ENCODE measurements around the gene ZSWIM8.
"Not testable (repeated sequence)": the region's sequence is repeated elsewhere in the genome, so short reads cannot be mapped to it uniquely, and the experiment has no call there.

Gene ZSWIM8

GRCh38 chr10:73795491-73795890 is 10.1 kb downstream of the ZSWIM8 start:
- in situ Hi-C loops (cut with MboI; ENCODE audit: low sequenced_read_pairs), result not testable (repeated sequence)

GRCh38 chr10:73796035-73796434 is 10.6 kb downstream of the ZSWIM8 start:
- in situ Hi-C loops (cut with MboI; ENCODE audit: low sequenced_read_pairs), result not testable (repeated sequence)

DNA sequence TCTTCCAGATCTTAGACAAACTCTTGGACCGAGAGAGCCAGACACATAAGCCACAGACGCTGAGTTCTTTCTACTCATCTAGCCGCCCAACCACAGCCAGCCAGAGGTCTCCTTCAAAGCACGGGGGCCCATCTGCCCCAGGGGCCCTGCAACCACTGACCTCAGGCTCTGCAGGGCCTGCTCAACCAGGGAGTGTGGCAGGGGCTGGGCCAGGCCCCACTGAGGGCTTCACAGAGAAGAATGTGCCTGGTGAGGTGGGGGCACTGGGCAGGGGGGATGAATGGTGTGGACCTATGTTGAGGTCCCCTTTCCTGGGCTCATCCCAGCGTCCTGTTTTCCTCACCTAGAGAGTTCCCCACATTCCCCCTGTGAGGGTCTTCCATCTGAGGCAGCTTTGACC is 11.4 kb downstream of the ZSWIM8 start:
- in situ Hi-C loops (cut with MboI; ENCODE audit: low sequenced_read_pairs), result no loop called here

DNA sequence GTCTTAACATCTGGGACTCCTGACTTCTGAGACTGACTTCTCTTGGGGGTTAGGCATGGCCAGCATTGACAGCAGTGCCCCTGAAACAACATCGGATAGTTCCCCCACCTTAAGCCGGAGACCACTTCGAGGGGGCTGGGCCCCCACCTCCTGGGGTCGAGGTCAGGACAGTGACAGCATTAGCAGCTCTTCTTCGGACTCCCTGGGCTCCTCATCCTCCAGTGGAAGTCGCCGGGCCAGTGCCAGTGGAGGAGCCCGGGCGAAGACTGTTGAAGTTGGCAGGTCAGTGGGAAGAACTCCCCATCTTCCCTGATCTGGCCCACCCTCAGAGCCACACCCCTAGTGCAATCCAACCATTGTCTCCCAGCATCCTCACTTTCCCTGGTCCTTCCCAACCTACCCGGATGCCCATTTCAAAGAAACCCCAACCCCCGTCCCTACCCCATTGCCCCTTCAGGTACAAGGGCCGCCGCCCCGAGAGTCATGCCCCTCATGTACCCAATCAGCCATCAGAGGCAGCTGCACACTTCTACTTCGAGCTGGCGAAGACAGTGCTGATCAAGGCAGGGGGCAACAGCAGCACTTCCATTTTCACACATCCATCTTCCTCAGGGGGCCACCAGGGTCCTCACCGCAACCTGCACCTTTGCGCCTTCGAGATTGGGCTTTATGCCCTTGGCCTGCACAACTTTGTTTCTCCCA is 12.1 kb downstream of the ZSWIM8 start:
- in situ Hi-C loops (cut with MboI; ENCODE audit: low sequenced_read_pairs), result no loop called here

DNA sequence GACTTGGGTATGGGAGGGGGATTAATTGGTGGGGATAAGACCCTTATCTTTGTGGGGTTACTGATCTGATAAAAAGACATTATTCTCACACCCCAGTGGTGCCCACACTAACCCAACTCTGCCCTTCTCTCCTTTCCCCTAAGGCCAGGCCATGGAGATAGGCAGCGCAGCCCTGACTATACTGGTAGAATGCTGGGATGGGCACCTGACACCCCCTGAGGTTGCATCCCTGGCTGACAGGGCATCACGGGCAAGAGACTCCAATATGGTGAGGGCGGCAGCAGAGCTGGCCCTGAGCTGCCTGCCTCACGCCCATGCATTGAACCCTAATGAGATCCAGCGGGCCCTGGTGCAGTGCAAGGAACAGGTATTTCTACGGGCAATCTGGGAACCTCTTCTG is 12.7 kb downstream of the ZSWIM8 start:
- in situ Hi-C loops (cut with MboI; ENCODE audit: low sequenced_read_pairs), result no loop called here

GRCh38 chr10:73798927-73799560 is 13.6 kb downstream of the ZSWIM8 start:
- in situ Hi-C loops (cut with MboI; ENCODE audit: low sequenced_read_pairs), result no loop called here

DNA sequence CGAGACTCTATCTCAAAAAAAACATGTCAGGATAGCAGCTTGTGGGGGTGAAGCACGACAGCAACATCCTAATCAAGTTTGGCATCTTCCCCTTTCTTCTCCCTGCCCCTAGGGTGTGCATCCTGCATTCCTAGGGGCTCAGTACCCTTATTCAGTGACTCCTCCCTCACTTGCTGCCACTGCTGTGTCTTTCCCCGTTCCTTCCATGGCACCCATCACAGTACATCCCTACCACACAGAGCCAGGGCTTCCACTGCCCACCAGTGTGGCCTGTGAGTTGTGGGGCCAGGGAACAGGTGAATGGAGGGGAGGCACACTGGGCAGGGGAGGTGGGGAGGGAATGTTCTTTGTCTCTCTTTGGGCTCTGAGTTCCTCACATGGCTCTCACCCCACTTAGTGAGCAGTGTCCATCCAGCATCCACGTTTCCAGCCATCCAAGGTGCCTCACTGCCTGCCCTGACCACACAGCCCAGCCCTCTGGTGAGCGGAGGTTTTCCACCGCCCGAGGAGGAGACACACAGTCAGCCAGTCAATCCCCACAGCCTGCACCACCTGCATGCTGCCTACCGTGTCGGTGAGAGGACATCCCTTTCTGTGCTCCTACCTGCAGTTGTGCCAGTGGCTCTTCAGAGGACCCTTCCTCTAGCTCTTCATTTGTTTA is 14.6 kb downstream of the ZSWIM8 start:
- in situ Hi-C loops (cut with MboI; ENCODE audit: low sequenced_read_pairs), result no loop called here

DNA sequence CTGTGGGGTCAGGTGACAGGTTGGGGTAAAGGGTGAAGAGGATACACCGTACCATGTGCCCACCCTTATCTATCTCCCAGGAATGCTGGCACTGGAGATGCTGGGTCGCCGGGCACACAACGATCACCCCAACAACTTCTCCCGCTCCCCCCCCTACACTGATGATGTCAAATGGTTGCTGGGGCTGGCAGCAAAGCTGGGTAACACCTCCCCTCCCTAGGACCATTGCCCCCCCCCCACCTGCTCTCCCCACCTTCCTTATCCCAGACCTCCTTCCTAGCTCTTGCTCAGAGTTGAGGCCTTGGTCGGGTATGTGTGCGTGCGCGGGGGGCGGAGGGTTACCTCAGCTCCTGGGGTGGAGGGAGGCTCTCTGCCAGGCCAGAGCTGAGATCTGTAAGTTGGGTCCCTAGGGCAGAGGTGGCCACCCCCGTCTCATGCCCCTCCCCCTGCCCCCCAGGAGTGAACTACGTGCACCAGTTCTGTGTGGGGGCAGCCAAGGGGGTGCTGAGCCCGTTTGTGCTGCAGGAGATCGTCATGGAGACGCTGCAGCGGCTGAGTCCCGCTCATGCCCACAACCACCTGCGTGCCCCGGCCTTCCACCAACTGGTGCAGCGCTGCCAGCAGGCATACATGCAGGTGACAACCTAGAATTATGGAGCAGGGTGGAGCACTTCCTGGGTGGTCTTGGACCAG is 15.3 kb downstream of the ZSWIM8 start:
- in situ Hi-C loops (cut with MboI; ENCODE audit: low sequenced_read_pairs), result no loop called here

DNA sequence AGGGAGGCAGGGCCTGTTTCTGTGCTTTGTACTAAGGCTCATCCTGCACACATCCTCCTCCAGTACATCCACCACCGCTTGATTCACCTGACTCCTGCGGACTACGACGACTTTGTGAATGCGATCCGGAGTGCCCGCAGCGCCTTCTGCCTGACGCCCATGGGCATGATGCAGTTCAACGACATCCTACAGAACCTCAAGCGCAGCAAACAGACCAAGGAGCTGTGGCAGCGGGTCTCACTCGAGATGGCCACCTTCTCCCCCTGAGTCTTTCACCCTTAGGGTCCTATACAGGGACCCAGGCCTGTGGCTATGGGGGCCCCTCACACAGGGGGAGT is 15.8 kb downstream of the ZSWIM8 start:
- in situ Hi-C loops (cut with MboI; ENCODE audit: low sequenced_read_pairs), result no loop called here

DNA sequence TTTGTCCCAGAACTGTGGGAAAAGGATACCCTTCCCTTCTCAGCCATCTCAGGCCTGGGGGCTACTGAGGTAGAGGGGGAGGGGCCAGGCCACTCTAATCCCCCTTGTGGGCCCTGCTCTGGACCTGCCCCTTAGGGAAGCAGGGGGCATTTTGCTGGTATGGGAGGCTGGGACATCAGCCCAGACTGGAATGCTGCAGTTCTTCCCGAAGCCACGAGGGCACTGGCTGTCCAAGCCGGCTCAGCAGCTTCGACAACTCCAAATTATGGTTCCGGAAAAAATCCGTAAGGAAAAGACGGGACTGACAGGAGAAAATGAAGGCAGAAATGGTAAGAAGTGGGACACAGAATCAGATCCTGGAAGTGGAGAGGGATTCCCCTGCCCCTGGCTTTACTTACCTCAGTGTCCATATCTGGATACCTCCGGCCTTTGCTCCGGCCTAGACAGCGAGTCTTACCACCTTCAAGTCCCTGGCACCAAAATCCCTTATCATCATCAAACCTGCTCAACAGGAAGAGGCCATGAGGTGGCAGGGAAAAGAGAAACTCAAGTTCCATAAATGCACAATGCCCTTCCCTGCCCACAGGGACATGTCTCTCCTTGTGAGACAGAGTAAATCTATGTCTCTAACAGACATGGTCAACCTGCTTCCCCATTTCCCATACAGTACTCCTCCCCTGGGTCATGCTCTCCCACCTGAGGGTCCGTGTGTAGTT is 17.0 kb downstream of the ZSWIM8 start:
- in situ Hi-C loops (cut with MboI; ENCODE audit: low sequenced_read_pairs), result no loop called here

DNA sequence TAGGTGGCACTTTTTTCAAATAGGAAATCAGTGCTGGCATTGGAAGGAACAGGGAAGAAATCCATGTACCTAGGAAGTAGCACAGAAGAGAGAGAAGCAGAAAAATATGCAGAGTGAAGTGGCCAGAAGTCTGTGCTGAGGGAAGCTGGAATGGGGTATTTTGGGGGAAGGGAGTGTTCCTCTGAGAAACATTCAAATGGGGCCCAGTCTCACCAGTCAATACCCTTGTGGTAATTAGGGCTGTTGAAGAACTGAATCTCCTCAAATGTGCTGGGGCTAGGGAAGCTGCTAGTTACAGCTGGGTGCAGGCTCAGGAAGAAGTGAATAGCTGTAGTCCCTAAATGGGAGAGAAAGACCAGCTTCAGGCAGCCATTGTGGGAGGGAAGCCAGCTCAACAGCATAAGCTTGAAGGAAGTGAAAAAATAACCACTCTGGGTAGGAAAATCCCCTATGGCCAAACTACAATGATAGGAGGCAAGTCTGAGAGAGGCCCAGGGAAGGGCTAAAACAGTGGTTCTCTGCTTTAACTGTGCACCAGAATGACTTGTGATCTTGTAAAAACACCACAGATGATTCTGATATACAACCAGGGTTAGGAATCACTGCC is 18.4 kb downstream of the ZSWIM8 start:
- in situ Hi-C loops (cut with MboI; ENCODE audit: low sequenced_read_pairs), result no loop called here

- in situ Hi-C loops (cut with MboI; ENCODE audit: low sequenced_read_pairs), result no loop called here
Observed at GRCh38 chr10:73806176-73806950, 21.0 kb downstream of the ZSWIM8 start.

- in situ Hi-C loops (cut with MboI; ENCODE audit: low sequenced_read_pairs), result no loop called here
Observed at GRCh38 chr10:73807471-73807870, 22.1 kb downstream of the ZSWIM8 start.

DNA sequence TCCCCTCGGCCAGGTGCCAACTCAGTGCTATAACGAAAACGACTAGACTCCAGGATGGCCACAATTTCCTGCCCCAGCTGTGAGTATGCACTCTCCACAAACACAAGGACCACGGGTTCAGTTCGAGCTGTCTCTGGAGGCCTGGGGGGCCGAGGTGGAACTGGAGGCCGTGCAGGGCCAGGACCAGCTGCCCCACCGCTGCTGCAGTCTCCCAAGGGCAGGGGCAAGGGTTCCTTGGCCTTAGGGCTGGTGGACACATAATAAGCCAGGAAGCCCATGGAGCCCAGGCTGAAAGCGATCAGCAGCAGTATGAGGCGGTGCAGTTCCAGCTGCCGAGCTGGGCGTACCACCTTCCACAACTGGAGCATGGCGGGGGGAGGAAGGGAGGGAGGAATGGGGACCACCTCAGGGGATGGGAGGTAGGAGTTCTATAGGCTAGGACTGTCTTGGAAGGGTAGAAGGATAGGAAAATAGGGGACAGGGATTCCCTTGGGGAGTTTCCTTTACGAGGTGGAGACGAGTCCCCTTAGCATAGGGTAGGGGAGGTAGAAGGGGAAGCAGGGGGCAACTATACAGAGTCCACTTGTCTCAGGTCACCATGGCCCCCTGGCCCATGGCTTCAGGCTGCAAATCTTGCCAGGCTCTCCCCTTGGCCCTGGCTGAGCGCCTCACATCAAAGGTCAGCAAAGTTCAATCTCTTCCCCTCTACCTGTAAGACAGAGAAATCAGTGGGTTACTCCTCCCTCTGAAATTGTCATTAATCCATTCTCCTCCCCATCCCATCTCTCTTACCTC is 22.8 kb downstream of the ZSWIM8 start:
- in situ Hi-C loops (cut with MboI; ENCODE audit: low sequenced_read_pairs), result no loop called here

DNA sequence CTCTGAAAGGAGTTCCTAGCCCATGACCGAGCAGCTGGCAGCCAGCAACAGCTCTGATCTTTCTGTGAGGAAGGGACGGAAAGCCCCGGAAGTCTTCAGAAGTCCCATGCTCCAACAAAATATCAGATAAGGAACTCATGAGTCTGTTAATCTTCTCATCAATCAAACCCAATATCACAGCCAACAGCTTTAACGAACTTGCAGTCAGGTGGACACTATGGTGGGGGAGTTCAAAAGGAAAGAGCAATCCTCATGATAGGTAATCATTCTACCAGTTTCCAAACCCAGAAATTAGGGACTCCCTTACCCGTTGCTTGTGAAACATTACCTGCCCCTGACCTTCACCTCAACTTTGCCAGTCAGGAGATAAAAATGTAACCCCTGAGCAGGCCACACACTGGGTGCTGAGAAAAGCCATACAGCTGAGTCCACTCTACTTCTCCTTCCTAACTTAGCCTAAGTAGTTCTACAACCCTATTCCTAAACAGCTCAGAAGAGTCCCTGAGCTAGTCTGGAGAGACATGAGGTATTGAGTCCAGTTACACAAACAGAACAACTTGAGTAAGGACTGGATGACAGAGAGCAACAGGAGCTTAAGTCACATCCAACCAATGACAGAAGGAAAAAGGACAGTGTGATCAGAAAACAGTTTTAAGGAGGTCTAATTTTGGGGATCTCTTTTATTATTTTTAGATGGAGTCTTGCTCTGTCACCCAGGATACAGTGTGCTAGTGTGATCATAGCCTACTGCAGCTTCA is 23.8 kb downstream of the ZSWIM8 start:
- in situ Hi-C loops (cut with MboI; ENCODE audit: low sequenced_read_pairs), result no loop called here

DNA sequence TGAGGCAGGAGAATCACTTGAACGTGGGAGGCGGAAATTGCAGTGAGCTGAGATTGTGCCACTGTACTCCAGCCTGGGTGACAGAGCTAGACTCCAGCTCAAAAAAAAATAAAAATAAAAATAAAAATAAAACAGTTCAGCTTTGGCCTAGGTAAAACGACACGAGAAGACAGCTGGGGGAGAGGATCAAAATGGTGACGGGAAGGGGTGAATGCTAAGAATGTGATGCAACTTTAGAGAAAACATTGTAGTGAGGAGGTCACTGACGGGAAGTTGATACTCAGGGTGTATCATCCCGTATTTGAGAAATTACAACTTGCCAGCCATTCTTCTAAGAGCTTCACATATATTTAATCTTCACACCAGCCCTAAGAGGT is 24.9 kb downstream of the ZSWIM8 start:
- in situ Hi-C loops (cut with MboI; ENCODE audit: low sequenced_read_pairs), result no loop called here

DNA sequence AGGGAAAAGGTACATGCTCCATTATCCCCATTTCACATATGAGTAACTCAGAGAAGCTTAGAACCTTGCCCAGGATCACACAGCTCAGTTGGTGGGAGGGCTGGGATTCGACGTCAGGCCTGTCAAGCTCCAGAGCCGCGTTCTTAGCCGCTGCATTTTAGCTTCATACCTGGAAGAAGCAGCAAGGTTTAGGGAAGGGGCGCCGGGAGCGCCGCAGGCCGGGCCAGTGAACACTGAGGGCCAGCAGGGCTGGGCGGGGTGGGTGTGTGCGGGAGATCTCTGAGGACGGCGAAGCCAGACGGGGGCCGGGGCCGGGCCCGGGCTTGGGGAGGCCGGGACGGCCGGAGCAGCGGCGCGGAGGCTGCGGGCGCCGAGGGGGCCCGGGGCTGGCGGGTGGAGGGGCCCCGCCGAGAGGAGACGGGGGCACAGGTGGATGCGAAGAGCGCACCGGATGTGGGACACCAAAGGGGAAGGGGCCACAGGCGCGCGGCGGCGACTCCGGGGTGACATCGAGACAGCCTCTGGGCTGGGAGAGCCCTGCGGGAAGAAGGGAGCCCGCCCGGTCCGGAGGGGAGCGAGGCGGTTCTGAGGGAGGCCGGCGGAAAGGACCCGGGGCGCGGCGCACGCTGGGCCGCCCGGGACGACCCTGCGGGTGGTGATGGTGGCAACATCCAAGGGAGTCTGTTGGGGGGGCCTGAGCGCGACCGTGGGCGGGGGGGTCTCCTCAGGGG is 25.5 kb downstream of the ZSWIM8 start:
- in situ Hi-C loops (cut with MboI; ENCODE audit: low sequenced_read_pairs), result no loop called here

- in situ Hi-C loops (cut with MboI; ENCODE audit: low sequenced_read_pairs), result no loop called here
Observed at GRCh38 chr10:73812657-73813056, 27.3 kb downstream of the ZSWIM8 start.

All from HL-60/S4 treated with phorbol 12-myristate 13-acetate at 8.2 ng/mL for 4 days and 3 days (cell line).